ENCODE results near the gene KCMF1. TPM values are rescaled to one million over a fixed set of nuclear protein-coding genes. Genes with fewer than 3 reads are reported as not detected.

KCMF1 gene
- total RNA-seq, 1 experiment from 2014 or later = 90.5 TPM

- no peaks in the 10 kb centered on the region for H3K27me3 ChIP-seq
- no peaks in the 10 kb centered on the region; the same call in 1 of the 2 replicates for H3K36me3 ChIP-seq
- DNase-seq = peak; percentile 82
- H3K9me3 ChIP-seq = no peaks in the 10 kb centered on the region
- no peak overlapping the region for H3K4me3 ChIP-seq
These were observed 24.6 kb upstream of the KCMF1 start for GRCh38 chr2:84946204-84947009.

- no peaks in the 10 kb centered on the region; the same call in 1 of the 2 replicates for H3K36me3 ChIP-seq
- no peaks in the 10 kb centered on the region for H3K27me3 ChIP-seq
- no peaks in the 10 kb centered on the region for H3K9me3 ChIP-seq
- no peak overlapping the region for H3K4me3 ChIP-seq
- no peak for DNase-seq
These were observed 23.9 kb upstream of the KCMF1 start for GRCh38 chr2:84947010-84947593.

GRCh38 chr2:84953535-84953934 lies 17.4 kb upstream of the KCMF1 start:
- DNase-seq = no peak

GRCh38 chr2:84954329-84954728 lies 16.6 kb upstream of the KCMF1 start:
- H3K27me3 ChIP-seq = no peaks in the 10 kb centered on the region
- H3K36me3 ChIP-seq = no peaks in the 10 kb centered on the region
- no peak for DNase-seq
- no peaks in the 10 kb centered on the region for H3K9me3 ChIP-seq
- H3K4me3 ChIP-seq = no peak overlapping the region

More at GRCh38 chr2:84953535-84953934, 17.4 kb upstream of the KCMF1 start:
- Histone ChIP-seq H3K4me3 (no peak overlapping the region), H3K36me3 (no peaks in the 10 kb centered on the region), H3K27me3 (no peaks in the 10 kb centered on the region), H3K9me3 (no peaks in the 10 kb centered on the region)

GRCh38 chr2:84956334-84957297 lies 14.3 kb upstream of the KCMF1 start:
- DNase-seq = no peak
- Histone ChIP-seq H3K27me3 (no peaks in the 10 kb centered on the region), H3K9me3 (no peaks in the 10 kb centered on the region), H3K4me3 (no peak overlapping the region), H3K36me3 (peaks cover 4% of the 10 kb centered on the region)

GRCh38 chr2:84957771-84958134 lies 13.2 kb upstream of the KCMF1 start:
- Histone ChIP-seq H3K27me3 (no peaks in the 10 kb centered on the region), H3K4me3 (no peak overlapping the region), H3K36me3 (peaks cover 16% of the 10 kb centered on the region), H3K9me3 (no peaks in the 10 kb centered on the region)
- DNase-seq = no peak

GRCh38 chr2:84958135-84959059 lies 12.6 kb upstream of the KCMF1 start:
- H3K27me3 ChIP-seq = no peaks in the 10 kb centered on the region
- peak; percentile 97 for DNase-seq
- peaks cover 22% of the 10 kb centered on the region for H3K36me3 ChIP-seq
- no peak overlapping the region for H3K4me3 ChIP-seq
- no peaks in the 10 kb centered on the region for H3K9me3 ChIP-seq

- Histone ChIP-seq H3K36me3 (peaks cover 27% of the 10 kb centered on the region), H3K27me3 (no peaks in the 10 kb centered on the region), H3K9me3 (no peaks in the 10 kb centered on the region), H3K4me3 (no peak overlapping the region)
- DNase-seq = peak; percentile 54
These were observed 11.8 kb upstream of the KCMF1 start for GRCh38 chr2:84959095-84959565.

GRCh38 chr2:84959566-84960506 lies 11.1 kb upstream of the KCMF1 start:
- Histone ChIP-seq H3K4me3 (no peak overlapping the region), H3K36me3 (peaks cover 34% of the 10 kb centered on the region), H3K9me3 (no peaks in the 10 kb centered on the region), H3K27me3 (no peaks in the 10 kb centered on the region)
- peak; percentile 76 for DNase-seq

GRCh38 chr2:84962917-84963316 lies 8.0 kb upstream of the KCMF1 start:
- Histone ChIP-seq H3K9me3 (no peaks in the 10 kb centered on the region), H3K27me3 (no peaks in the 10 kb centered on the region), H3K36me3 (peaks cover 60% of the 10 kb centered on the region), H3K4me3 (no peak overlapping the region)
- no peak for DNase-seq

GRCh38 chr2:84963323-84963691 lies 7.7 kb upstream of the KCMF1 start:
- Histone ChIP-seq H3K36me3 (peaks cover 63% of the 10 kb centered on the region), H3K9me3 (no peaks in the 10 kb centered on the region), H3K27me3 (no peaks in the 10 kb centered on the region), H3K4me3 (no peak overlapping the region)
- no peak for DNase-seq

- H3K9me3 ChIP-seq = no peaks in the 10 kb centered on the region
- DNase-seq = peak; percentile 75
These were observed 7.1 kb upstream of the KCMF1 start for GRCh38 chr2:84963692-84964405.

GRCh38 chr2:84964406-84965191 lies 6.4 kb upstream of the KCMF1 start:
- Histone ChIP-seq H3K4me3 (no peak overlapping the region), H3K36me3 (peaks cover 73% of the 10 kb centered on the region), H3K27me3 (no peaks in the 10 kb centered on the region), H3K9me3 (no peaks in the 10 kb centered on the region)
- DNase-seq = no peak

More at GRCh38 chr2:84963692-84964405, 7.1 kb upstream of the KCMF1 start:
- no peak overlapping the region for H3K4me3 ChIP-seq
- no peaks in the 10 kb centered on the region for H3K27me3 ChIP-seq
- peaks cover 68% of the 10 kb centered on the region for H3K36me3 ChIP-seq

GRCh38 chr2:84965192-84965516 lies 5.8 kb upstream of the KCMF1 start:
- no peak overlapping the region for H3K4me3 ChIP-seq
- DNase-seq = no peak
- no peaks in the 10 kb centered on the region for H3K27me3 ChIP-seq
- H3K9me3 ChIP-seq = no peaks in the 10 kb centered on the region
- H3K36me3 ChIP-seq = peaks cover 73% of the 10 kb centered on the region

Data from MG63 (cell line).